ENCODE results near the gene EQTN. TPM values are rescaled to one million over a fixed set of nuclear protein-coding genes. Genes with fewer than 3 reads are reported as not detected.

The EQTN gene
- total and polyA plus RNA-seq, 2 of the 8 experiments (the other 6 are each of a cell fraction or from before 2014, with no cell fraction given), result 0.23 TPM; not detected in 1

DNA sequence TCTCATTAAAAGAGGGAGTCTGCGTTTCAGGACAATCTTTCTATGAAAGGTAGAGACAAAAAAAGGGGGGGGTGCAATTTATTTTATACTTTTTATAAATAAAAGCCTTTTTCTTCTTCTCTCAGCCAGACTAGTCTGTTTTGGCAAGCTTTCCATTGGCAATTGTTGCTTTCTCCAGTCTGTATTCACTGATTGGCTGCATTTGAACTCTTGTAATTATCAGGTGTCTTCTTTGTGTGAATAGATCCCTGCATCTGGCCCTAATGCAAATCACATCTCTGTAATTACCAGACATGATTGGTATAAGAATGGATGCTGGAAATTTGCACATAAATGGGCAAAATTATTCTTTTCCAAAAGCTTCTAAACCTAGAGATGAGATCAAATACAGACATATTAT, 7.6 kb upstream of the EQTN start (continued):
- TF ChIP-seq NRF1 (IDR thresholded peaks at IDR 0.05; ENCODE audit: low read depth, low read length) (no peak), KDM4A (IDR thresholded peaks at IDR 0.05; ENCODE audit: low read depth, low read length, severe bottlenecking) (no peak), SP4 (IDR thresholded peaks at IDR 0.05; ENCODE audit: low read length) (no peak), YY1 (IDR thresholded peaks at IDR 0.05; ENCODE audit: low read depth, low read length) (no peak)

Data from H1 (cell line).